Vagina (tissue), 2 donors: ENCODE measurements around the gene AUH. TPM values are rescaled to one million over a fixed set of nuclear protein-coding genes. Genes with fewer than 3 reads are reported as not detected.
A peak's percentile ranks its signal among the peaks of the same experiment; 100 is the strongest.

Experiments used
- DNase-seq, 2 donors: peaks; one replicate each; pipeline ENCODE4 v3.0.0-alpha.2; 2017; ENCODE audit errors: extremely low spot score in 2 of 2
- H3K27ac ChIP-seq: fragments of 200-600 bp; sonication (generic); one replicate; pipeline ENCODE4 v1.5.1; 2019
- H3K27me3 ChIP-seq: fragments of 200-600 bp; sonication (generic); one replicate; pipeline ENCODE4 v1.5.1; 2019
- H3K36me3 ChIP-seq, 2 donors: fragments of 200-600 bp; sonication (generic); one replicate each; pipeline ENCODE4 v1.5.1; 2017 to 2019
- H3K4me1 ChIP-seq: fragments of 200-600 bp; sonication (generic); one replicate; pipeline ENCODE4 v1.5.1; 2019
- H3K4me3 ChIP-seq, 2 donors: fragments of 200-600 bp; sonication (generic); 1 replicate in 1 of 2; 2 replicates in 1 of 2; pipeline ENCODE4 v1.5.1; 2016 to 2019
- H3K9me3 ChIP-seq: fragments of 200-600 bp; sonication (generic); one replicate; pipeline ENCODE4 v1.5.1; 2019
- CTCF ChIP-seq, 3 experiments: fragments of 450-650 bp in 2 of 3; fragments of 200-600 bp in 1 of 3; sonication (generic) in 1 of 3; IDR thresholded peaks; one replicate each; pipeline ENCODE4 v1.5.1; 2017 to 2019; ENCODE audit warnings: antibody characterized with exemption in 3 of 3, mild to moderate bottlenecking in 2 of 3, moderate library complexity in 2 of 3
- POLR2A ChIP-seq, 2 donors: fragments of 450-650 bp; IDR thresholded peaks; one replicate each; pipeline ENCODE4 v1.6.1; 2017; ENCODE audit warnings: antibody characterized with exemption in 2 of 2, mild to moderate bottlenecking in 2 of 2, moderate library complexity in 2 of 2
- POLR2AphosphoS5 ChIP-seq, 2 donors: sonication (generic); formaldehyde crosslinking; IDR thresholded peaks; one replicate each; pipeline ENCODE4 v1.9.0; 2017; ENCODE audit warnings: antibody characterized with exemption in 2 of 2, mild to moderate bottlenecking in 2 of 2, low read depth in 1 of 2; ENCODE audit not compliant: insufficient read depth in 1 of 2
- intact Hi-C: fragments of 100-400 bp; cut with DNase I; formaldehyde crosslinking; loops from one replicate; pipeline ENCODE4 v1.15.1; 2023
- total RNA-seq: library from RNA; depleted of rRNA; stranded (reverse); fragments of >200 nt; gene quantifications from one replicate; pipeline ENCODE4 v1.2.3, GENCODE V29; 2016

AUH gene
- total RNA-seq, 1 donor from 2014 or later: 39.0 TPM

GRCh38 chr9:91302831-91303230 lies 58.9 kb downstream of the AUH start:
- Histone ChIP-seq H3K27ac (peak overlapping the region; percentile 79), H3K36me3 (no peaks in the 10 kb centered on the region), H3K9me3 (no peaks in the 10 kb centered on the region), H3K27me3 (no peaks in the 10 kb centered on the region), H3K4me1 (peaks cover 52% of the 10 kb centered on the region), H3K4me3 (no peak overlapping the region)
- DNase-seq: no peak
- intact Hi-C loops: loop anchor here (5.0 kb wide), 1 partner anchor 119 kb away; the partner anchor contains the start of gene NFIL3
- no peak for TF ChIP-seq POLR2A (IDR thresholded peaks at IDR 0.05)
- TF ChIP-seq CTCF (IDR thresholded peaks at IDR 0.05): no peak
- TF ChIP-seq POLR2AphosphoS5 (IDR thresholded peaks at IDR 0.05; ENCODE audit: insufficient read depth in 1 of 2, low read depth in 1 of 2): peak in 1 of 2 donors; percentile 98

DNA sequence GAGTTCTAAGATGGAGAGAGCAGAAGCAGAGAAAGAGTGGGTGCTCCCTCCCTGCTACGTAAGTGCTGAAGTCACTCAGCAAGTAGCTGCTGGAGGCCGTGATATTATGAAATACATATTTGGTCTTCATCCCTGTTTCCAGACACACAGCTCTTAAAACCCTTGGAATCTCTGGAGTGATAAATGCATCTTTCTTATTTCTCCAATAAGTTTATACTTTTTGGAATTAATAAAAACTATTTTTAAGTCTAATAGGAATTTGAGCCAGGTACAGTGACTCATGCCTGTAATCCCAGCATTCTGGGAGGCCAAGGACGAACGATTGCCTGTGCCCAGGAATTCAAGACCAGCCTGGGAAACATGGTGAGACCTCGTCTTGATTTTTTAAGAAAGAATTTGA lies 60.6 kb downstream of the AUH start:
- intact Hi-C loops: loop anchor here (5.0 kb wide), 1 partner anchor 121 kb away; the partner anchor contains the start of gene NFIL3
- Histone ChIP-seq H3K36me3 (peaks cover 0 to 3% of the 10 kb centered on the region in 2 donors), H3K9me3 (no peaks in the 10 kb centered on the region), H3K4me1 (peaks cover 56% of the 10 kb centered on the region), H3K27ac (peak overlapping the region; percentile 54), H3K4me3 (no peak overlapping the region), H3K27me3 (no peaks in the 10 kb centered on the region)
- no peak for DNase-seq
- TF ChIP-seq POLR2AphosphoS5 (IDR thresholded peaks at IDR 0.05; ENCODE audit: insufficient read depth in 1 of 2, low read depth in 1 of 2): peak in 1 of 2 donors; percentile 63
- TF ChIP-seq CTCF (IDR thresholded peaks at IDR 0.05): no peak
- no peak for TF ChIP-seq POLR2A (IDR thresholded peaks at IDR 0.05)

DNA sequence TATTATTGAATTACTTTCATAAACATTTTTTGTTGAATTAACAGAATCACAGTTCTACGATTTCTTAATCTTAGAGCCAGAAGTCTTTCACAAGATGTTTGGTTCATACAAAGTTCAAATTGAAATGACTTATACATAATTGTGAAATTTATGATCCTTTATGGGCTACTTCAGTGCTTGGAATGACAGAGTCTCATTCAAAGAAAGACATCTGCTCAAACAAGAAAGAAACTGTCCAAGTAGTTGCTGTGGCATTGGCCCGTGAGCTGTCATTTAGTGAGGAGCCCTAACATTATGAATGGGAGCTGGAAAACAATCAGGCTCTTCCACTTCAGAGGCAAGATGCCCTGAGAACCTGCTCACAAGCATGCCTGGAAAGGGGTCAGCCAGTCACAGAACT lies 63.4 kb downstream of the AUH start:
- no peak for DNase-seq
- H3K9me3 ChIP-seq: no peaks in the 10 kb centered on the region
- H3K27ac ChIP-seq: no peak overlapping the region
- H3K27me3 ChIP-seq: no peaks in the 10 kb centered on the region
- intact Hi-C loops: no loop called here
- H3K4me3 ChIP-seq: no peak overlapping the region
- TF ChIP-seq POLR2A (IDR thresholded peaks at IDR 0.05): no peak
- no peak for TF ChIP-seq CTCF (IDR thresholded peaks at IDR 0.05)
- TF ChIP-seq POLR2AphosphoS5 (IDR thresholded peaks at IDR 0.05; ENCODE audit: insufficient read depth in 1 of 2, low read depth in 1 of 2): peak; percentile 8 to 69
- H3K36me3 ChIP-seq: peaks cover 0 to 28% of the 10 kb centered on the region in 2 donors
- H3K4me1 ChIP-seq: peaks cover 44% of the 10 kb centered on the region

DNA sequence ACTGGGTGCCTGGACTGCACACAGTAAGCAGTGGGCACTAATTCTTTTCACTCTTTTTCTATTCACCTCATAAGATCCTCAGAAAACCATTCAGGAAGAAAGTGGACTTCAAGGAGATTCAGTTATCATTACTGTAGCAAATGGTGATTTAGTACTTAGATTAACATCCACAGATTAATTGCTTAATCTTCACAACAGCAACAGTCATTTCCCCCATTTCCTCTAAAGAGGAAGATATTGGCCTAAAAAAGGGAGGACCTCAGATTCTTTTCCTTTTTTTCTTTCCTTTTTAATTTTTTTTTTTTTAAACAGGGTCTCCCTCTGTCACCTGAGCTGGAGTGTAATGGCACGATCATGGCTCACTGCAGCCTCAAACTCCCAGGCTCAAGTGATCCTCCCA lies 64.4 kb downstream of the AUH start:
- peaks cover 0 to 28% of the 10 kb centered on the region in 2 donors for H3K36me3 ChIP-seq
- no peak for DNase-seq
- no peak overlapping the region for H3K27ac ChIP-seq
- H3K4me3 ChIP-seq: no peak overlapping the region
- H3K27me3 ChIP-seq: no peaks in the 10 kb centered on the region
- no peak for TF ChIP-seq POLR2A (IDR thresholded peaks at IDR 0.05)
- no peak for TF ChIP-seq CTCF (IDR thresholded peaks at IDR 0.05)
- no peak for TF ChIP-seq POLR2AphosphoS5 (IDR thresholded peaks at IDR 0.05; ENCODE audit: insufficient read depth in 1 of 2, low read depth in 1 of 2)
- H3K4me1 ChIP-seq: peaks cover 35% of the 10 kb centered on the region
- H3K9me3 ChIP-seq: no peaks in the 10 kb centered on the region
- intact Hi-C loops: no loop called here

DNA sequence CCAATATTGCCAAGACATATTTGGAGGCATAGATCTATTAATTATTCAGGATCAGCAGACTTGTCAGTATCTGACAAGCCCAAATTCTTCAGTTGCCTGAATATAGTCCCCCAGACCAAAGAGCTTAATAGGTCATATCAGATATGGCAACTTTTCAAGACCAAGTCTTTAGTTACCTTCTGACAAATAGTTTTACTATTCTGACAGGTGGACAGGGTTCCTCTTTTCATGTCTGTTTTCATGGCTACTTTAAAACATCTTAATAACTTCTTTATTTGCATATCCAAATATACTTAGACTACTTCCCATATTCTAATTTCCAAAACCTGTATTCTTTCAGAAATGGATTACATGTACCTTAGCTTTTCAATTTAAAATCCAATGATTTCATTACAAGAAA lies 65.4 kb downstream of the AUH start:
- no peaks in the 10 kb centered on the region for H3K27me3 ChIP-seq
- H3K27ac ChIP-seq: no peak overlapping the region
- no peaks in the 10 kb centered on the region for H3K9me3 ChIP-seq
- H3K4me1 ChIP-seq: peaks cover 25% of the 10 kb centered on the region
- no peak for TF ChIP-seq CTCF (IDR thresholded peaks at IDR 0.05)
- no peak for TF ChIP-seq POLR2A (IDR thresholded peaks at IDR 0.05)
- no peak for TF ChIP-seq POLR2AphosphoS5 (IDR thresholded peaks at IDR 0.05; ENCODE audit: insufficient read depth in 1 of 2, low read depth in 1 of 2)
- intact Hi-C loops: no loop called here
- no peak for DNase-seq
- peaks cover 0 to 28% of the 10 kb centered on the region in 2 donors for H3K36me3 ChIP-seq
- no peak overlapping the region for H3K4me3 ChIP-seq
